RPMI8226 (cell line): ENCODE results near the gene OCRL.

ENCODE experiments used
- DNase-seq: peaks from one replicate; pipeline ENCODE4 v3.0.0-alpha.2; 2015

OCRL gene

GRCh38 chrX:129638917-129639316 lies 98.9 kb downstream of the OCRL start:
- peak; percentile 26 for DNase-seq

GRCh38 chrX:129640737-129641136 lies 100.7 kb downstream of the OCRL start:
- no peak for DNase-seq

GRCh38 chrX:129641469-129641868 lies 101.4 kb downstream of the OCRL start:
- DNase-seq: no peak

- DNase-seq: peak; percentile 23
These were observed 101.9 kb downstream of the OCRL start for GRCh38 chrX:129641941-129642340.
